ENCODE measurements around the gene YPEL3.

DNA sequence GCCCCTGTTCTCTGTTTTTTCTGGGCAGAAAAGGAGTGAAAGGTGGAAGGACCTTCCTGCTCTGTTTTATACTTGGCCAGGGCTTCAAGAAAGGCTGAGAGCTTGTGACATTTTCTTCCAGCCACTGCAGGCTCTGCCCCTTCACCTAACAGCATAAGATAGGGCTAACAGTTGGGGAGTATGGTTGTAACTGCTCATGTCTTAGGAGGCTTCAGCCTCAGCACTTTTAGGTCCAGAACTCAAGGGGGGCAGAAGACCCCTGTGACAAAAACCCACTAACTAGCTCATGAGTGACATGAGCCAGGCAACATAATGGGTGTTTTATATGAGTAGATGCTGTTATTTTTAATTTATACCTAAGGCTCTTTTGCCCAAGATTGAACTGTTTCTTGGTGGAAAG, 25.5 kb downstream of the YPEL3 start:
- TF ChIP-seq, protein P1, sequence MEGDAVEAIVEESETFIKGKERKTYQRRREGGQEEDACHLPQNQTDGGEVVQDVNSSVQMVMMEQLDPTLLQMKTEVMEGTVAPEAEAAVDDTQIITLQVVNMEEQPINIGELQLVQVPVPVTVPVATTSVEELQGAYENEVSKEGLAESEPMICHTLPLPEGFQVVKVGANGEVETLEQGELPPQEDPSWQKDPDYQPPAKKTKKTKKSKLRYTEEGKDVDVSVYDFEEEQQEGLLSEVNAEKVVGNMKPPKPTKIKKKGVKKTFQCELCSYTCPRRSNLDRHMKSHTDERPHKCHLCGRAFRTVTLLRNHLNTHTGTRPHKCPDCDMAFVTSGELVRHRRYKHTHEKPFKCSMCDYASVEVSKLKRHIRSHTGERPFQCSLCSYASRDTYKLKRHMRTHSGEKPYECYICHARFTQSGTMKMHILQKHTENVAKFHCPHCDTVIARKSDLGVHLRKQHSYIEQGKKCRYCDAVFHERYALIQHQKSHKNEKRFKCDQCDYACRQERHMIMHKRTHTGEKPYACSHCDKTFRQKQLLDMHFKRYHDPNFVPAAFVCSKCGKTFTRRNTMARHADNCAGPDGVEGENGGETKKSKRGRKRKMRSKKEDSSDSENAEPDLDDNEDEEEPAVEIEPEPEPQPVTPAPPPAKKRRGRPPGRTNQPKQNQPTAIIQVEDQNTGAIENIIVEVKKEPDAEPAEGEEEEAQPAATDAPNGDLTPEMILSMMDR (IDR thresholded peaks at IDR 0.05), result no peak
- TF ChIP-seq POLR2A (IDR thresholded peaks at IDR 0.05), result no peak

Measured in body of pancreas (tissue), 4 donors.